Trophoblast cell (in vitro differentiated cells and primary cell): Measurements from ENCODE around the gene MAP2K3.

Experiments used
- DNase-seq, 2 donors: peaks; one replicate each; pipeline ENCODE4 v3.0.0-alpha.2; 2016
- H2AFZ ChIP-seq: 2 replicates; pipeline ENCODE4 v1.6.1; 2013; ENCODE audit warnings: low read length, moderate library complexity, mild to moderate bottlenecking; ENCODE audit not compliant: insufficient read depth, poor library complexity
- H2AK5ac ChIP-seq: 2 replicates; pipeline ENCODE4 v1.6.1; 2013; ENCODE audit warnings: mild to moderate bottlenecking, low read length
- H2BK120ac ChIP-seq: 2 replicates; pipeline ENCODE4 v1.6.1; 2013; ENCODE audit warnings: low read length, mild to moderate bottlenecking, moderate library complexity; ENCODE audit not compliant: insufficient read depth, poor library complexity
- H2BK12ac ChIP-seq: 2 replicates; pipeline ENCODE4 v1.6.1; 2013; ENCODE audit warnings: mild to moderate bottlenecking, low read length, moderate library complexity
- H2BK5ac ChIP-seq: 2 replicates; pipeline ENCODE4 v1.6.1; 2013; ENCODE audit warnings: low read length, low read depth, moderate library complexity, mild to moderate bottlenecking; ENCODE audit not compliant: poor library complexity
- H3K14ac ChIP-seq: 2 replicates; pipeline ENCODE4 v1.6.1; 2013; ENCODE audit warnings: mild to moderate bottlenecking, low read length
- H3K18ac ChIP-seq: 2 replicates; pipeline ENCODE4 v1.6.1; 2013; ENCODE audit warnings: mild to moderate bottlenecking, low read length
- H3K23ac ChIP-seq: 2 replicates; pipeline ENCODE4 v1.6.1; 2013; ENCODE audit warnings: low read length
- H3K27ac ChIP-seq: 2 replicates; pipeline ENCODE4 v1.5.1; 2013; ENCODE audit warnings: low read depth, mild to moderate bottlenecking, inconsistent platforms, low read length, moderate library complexity
- H3K27me3 ChIP-seq: 2 replicates; pipeline ENCODE4 v1.6.1; 2013; ENCODE audit warnings: inconsistent platforms, mild to moderate bottlenecking, low read length, moderate library complexity; ENCODE audit not compliant: insufficient read depth
- H3K36me3 ChIP-seq, 2 experiments: 1 replicate in 1 of 2; 2 replicates in 1 of 2; pipeline ENCODE4 v1.6.1; 2013; ENCODE audit warnings: low read length in 2 of 2, mild to moderate bottlenecking in 2 of 2, moderate library complexity in 1 of 2; ENCODE audit not compliant: insufficient read depth in 2 of 2, control insufficient read depth in 1 of 2
- H3K4ac ChIP-seq: 2 replicates; pipeline ENCODE4 v1.6.1; 2013; ENCODE audit warnings: low read depth, mild to moderate bottlenecking, low read length, moderate library complexity
- H3K4me1 ChIP-seq, 2 experiments: 1 replicate in 1 of 2; 2 replicates in 1 of 2; pipeline ENCODE4 v1.6.1; 2013; ENCODE audit warnings: low read length in 2 of 2, mild to moderate bottlenecking in 2 of 2, moderate library complexity in 1 of 2; ENCODE audit not compliant: insufficient read depth in 2 of 2, control insufficient read depth in 1 of 2
- H3K4me2 ChIP-seq: 2 replicates; pipeline ENCODE4 v1.6.1; 2013; ENCODE audit warnings: inconsistent platforms, mild to moderate bottlenecking, low read length, moderate library complexity
- H3K4me3 ChIP-seq: 2 replicates; pipeline ENCODE4 v1.5.1; 2013; ENCODE audit warnings: mild to moderate bottlenecking, low read depth, low read length, inconsistent platforms
- H3K79me1 ChIP-seq: one replicate; pipeline ENCODE4 v1.6.1; 2013; ENCODE audit warnings: low read length
- H3K79me2 ChIP-seq: 2 replicates; pipeline ENCODE4 v1.6.1; 2013; ENCODE audit warnings: low read length, mild to moderate bottlenecking; ENCODE audit not compliant: control insufficient read depth, insufficient read depth, poor library complexity
- H3K9ac ChIP-seq: 2 replicates; pipeline ENCODE4 v1.6.1; 2013; ENCODE audit warnings: mild to moderate bottlenecking, low read length
- H3K9me3 ChIP-seq: 2 replicates; pipeline ENCODE4 v1.6.1; 2013; ENCODE audit warnings: low read depth, mild to moderate bottlenecking, control low read depth, inconsistent platforms, low read length; ENCODE audit not compliant: insufficient read depth
- H4K12ac ChIP-seq: 2 replicates; pipeline ENCODE4 v1.6.1; 2013; ENCODE audit warnings: low read depth, mild to moderate bottlenecking, low read length, moderate library complexity
- H4K8ac ChIP-seq: 2 replicates; pipeline ENCODE4 v1.6.1; 2013; ENCODE audit warnings: low read depth, mild to moderate bottlenecking, low read length, moderate library complexity
- H4K91ac ChIP-seq: one replicate; pipeline ENCODE4 v1.6.1; 2013; ENCODE audit warnings: low read depth, mild to moderate bottlenecking, low read length, moderate library complexity
- WGBS: extraction: QIAGEN DNeasy Blood & Tissue Kit; methylation state at CpG from one replicate; pipeline ENCODE4 v1.1.7; 2013; ENCODE audit warnings: missing lambda C conversion rate; ENCODE audit not compliant: insufficient read length, insufficient coverage; ENCODE audit errors: extremely low coverage; 5-methylcytosine and 5-hydroxymethylcytosine counted together

Gene MAP2K3

DNA sequence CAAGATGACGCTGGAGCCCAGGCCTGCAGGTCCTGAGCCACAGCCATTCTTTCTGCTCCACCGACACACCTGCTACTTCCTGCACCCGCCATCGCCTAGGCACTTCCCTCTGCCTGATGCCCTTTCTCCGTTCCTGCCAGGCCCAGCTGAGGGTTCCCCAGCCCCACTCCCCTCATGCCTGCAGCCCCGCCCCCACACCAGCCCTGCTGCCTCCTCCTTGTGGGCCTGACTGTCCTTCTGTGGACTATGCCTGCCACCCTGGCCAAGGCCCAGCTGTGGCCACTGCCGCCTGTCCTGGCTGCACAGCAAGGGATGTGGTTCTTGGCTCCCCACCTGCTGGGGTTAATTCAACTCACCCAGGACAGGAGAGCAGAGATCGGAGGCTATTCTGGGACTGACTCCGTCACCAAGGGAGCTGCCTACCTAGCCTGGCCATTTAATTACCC lies 38.8 kb upstream of the MAP2K3 start:
- no peak overlapping the region for H3K9ac ChIP-seq
- no peak overlapping the region for H3K4me2 ChIP-seq
- H3K18ac ChIP-seq: no peak overlapping the region
- no peak overlapping the region for H3K27ac ChIP-seq
- no peak overlapping the region for H2BK120ac ChIP-seq
- H2AFZ ChIP-seq: no peak overlapping the region
- H3K36me3 ChIP-seq: peaks cover 3 to 6% of the 10 kb centered on the region in 2 experiments
- no peak overlapping the region for H4K8ac ChIP-seq
- no peaks in the 10 kb centered on the region for H3K27me3 ChIP-seq
- peaks cover 34 to 39% of the 10 kb centered on the region in 2 experiments for H3K4me1 ChIP-seq
- no peak overlapping the region for H2BK5ac ChIP-seq
- peaks cover 4% of the 10 kb centered on the region for H3K9me3 ChIP-seq
- H3K79me1 ChIP-seq: peaks cover 13% of the 10 kb centered on the region
- no peak overlapping the region for H4K12ac ChIP-seq
- H2BK12ac ChIP-seq: no peak overlapping the region
- H3K79me2 ChIP-seq: peaks cover 2% of the 10 kb centered on the region
- no peak for DNase-seq
- no peak overlapping the region for H3K14ac ChIP-seq
- H4K91ac ChIP-seq: no peak overlapping the region
- no peak overlapping the region for H3K4ac ChIP-seq
- no peak overlapping the region for H2AK5ac ChIP-seq
- WGBS: no CpG with 5 or more reads among the region's 9 CpGs
- no peak overlapping the region for H3K4me3 ChIP-seq
- H3K23ac ChIP-seq: no peak overlapping the region

DNA sequence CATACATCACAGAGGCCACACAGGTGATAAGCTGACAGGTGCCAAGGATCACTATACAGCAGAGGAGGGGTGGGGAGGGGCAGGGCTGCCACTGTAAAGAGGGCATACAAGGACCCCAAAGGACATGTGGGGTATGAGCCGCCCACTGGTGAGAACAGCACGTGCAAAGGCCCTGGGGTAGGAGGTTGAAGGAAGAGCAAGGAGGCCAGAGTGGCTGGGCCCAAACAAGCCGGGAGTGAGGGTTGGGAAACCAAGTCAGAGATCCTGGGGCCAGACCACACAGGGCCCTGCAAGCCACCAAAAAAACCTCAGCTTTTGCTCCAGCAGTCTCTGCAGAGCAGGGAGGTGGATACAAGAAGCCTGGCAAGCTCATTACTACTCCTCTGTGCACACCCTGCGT lies 37.8 kb upstream of the MAP2K3 start:
- no CpG with 5 or more reads among the region's 4 CpGs for WGBS
- H2BK5ac ChIP-seq: no peak overlapping the region
- H3K9me3 ChIP-seq: peaks cover 4% of the 10 kb centered on the region

DNA sequence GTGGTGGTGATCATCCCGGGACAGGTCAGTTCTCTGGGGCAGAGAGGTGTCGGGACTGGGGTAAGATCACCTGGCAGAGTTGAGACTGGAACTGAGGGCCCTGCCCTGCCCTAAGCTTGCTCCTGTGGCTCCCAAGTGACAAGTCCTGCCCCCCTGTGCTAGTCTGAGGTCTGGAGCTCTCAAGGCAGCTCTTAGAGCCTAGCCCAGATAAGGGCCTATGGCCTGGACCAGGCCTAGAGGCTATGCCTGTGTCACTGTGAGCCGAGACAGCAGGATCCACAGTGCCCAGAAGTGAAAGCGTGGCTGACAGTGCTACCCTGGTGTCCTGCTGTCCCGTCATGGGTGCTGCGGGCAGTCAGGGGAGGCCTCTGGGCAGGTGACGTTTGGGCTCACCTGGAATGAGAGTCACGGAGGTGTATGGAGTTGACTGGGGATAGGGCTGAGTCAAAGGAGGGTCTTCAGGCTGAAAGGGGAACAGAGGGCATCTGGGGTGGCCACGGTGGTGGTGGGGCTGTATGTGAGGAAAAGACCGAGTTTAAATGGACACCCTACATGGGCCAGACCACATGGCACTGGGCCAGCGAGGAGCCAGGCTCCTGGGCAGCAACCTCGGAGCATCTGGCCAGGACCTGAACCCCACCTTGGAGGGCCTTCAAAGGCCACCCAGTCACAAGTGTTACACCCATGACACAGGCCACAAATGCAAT lies 36.8 kb upstream of the MAP2K3 start:
- no peak overlapping the region for H3K14ac ChIP-seq
- no peak overlapping the region for H2BK12ac ChIP-seq
- H3K27ac ChIP-seq: no peak overlapping the region
- H4K12ac ChIP-seq: no peak overlapping the region
- no peak overlapping the region for H2BK120ac ChIP-seq
- DNase-seq: no peak
- no peak overlapping the region for H3K9ac ChIP-seq
- H3K27me3 ChIP-seq: no peaks in the 10 kb centered on the region
- H3K4me2 ChIP-seq: no peak overlapping the region
- no peak overlapping the region for H3K4ac ChIP-seq
- peaks cover 13% of the 10 kb centered on the region for H3K79me1 ChIP-seq
- H4K8ac ChIP-seq: no peak overlapping the region
- H3K23ac ChIP-seq: no peak overlapping the region
- no peak overlapping the region for H2BK5ac ChIP-seq
- H3K36me3 ChIP-seq: peaks cover 1 to 5% of the 10 kb centered on the region in 2 experiments
- peaks cover 2% of the 10 kb centered on the region for H3K79me2 ChIP-seq
- no peak overlapping the region for H2AFZ ChIP-seq
- H3K4me3 ChIP-seq: no peak overlapping the region
- no peak overlapping the region for H4K91ac ChIP-seq
- no peak overlapping the region for H3K18ac ChIP-seq
- WGBS: no CpG with 5 or more reads among the region's 12 CpGs
- H2AK5ac ChIP-seq: no peak overlapping the region
- H3K4me1 ChIP-seq: peaks cover 29 to 30% of the 10 kb centered on the region in 2 experiments
- peaks cover 4% of the 10 kb centered on the region for H3K9me3 ChIP-seq

More for the DNA sequence above, 37.8 kb upstream of the MAP2K3 start:
- Histone ChIP-seq H4K12ac (no peak overlapping the region), H3K18ac (no peak overlapping the region), H3K79me2 (peaks cover 2% of the 10 kb centered on the region), H4K8ac (no peak overlapping the region), H3K14ac (no peak overlapping the region), H3K79me1 (peaks cover 12% of the 10 kb centered on the region), H3K9ac (no peak overlapping the region), H3K27me3 (no peaks in the 10 kb centered on the region), H3K4ac (no peak overlapping the region), H2AK5ac (no peak overlapping the region), H2AFZ (no peak overlapping the region), H2BK12ac (no peak overlapping the region), H3K36me3 (peaks cover 3 to 8% of the 10 kb centered on the region in 2 experiments), H4K91ac (no peak overlapping the region), H3K23ac (no peak overlapping the region), H3K27ac (no peak overlapping the region), H3K4me2 (no peak overlapping the region), H2BK120ac (no peak overlapping the region), H3K4me1 (peaks cover 33 to 35% of the 10 kb centered on the region in 2 experiments), H3K4me3 (no peak overlapping the region)
- no peak for DNase-seq

DNA sequence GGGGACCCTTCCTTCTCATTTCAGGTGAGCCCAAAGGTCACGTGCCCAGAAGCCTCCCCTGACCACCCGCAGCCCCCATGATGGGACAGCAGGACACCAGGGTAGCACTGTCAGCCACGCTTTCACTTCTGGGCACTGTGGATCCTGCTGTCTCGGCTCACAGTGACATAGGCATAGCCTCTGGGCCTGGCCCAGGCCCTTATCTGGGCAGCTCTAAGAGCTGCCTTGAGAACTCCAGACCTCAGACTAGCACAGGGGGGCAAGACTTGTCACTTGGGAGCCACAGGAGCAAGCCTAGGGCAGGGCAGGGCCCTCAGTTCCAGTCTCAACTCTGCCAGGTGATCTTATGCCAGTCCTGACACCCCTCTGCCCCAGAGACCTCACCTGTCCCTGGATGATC lies 36.0 kb upstream of the MAP2K3 start:
- peaks cover 21 to 22% of the 10 kb centered on the region in 2 experiments for H3K4me1 ChIP-seq
- no peak overlapping the region for H4K12ac ChIP-seq
- WGBS: no CpG with 5 or more reads among the region's 4 CpGs
- peaks cover 2% of the 10 kb centered on the region for H3K79me2 ChIP-seq
- no peak overlapping the region for H3K4me2 ChIP-seq
- no peak for DNase-seq
- H3K23ac ChIP-seq: no peak overlapping the region
- H3K18ac ChIP-seq: no peak overlapping the region
- no peak overlapping the region for H2BK5ac ChIP-seq
- no peak overlapping the region for H3K4me3 ChIP-seq
- no peak overlapping the region for H3K27ac ChIP-seq
- H3K9me3 ChIP-seq: peaks cover 4% of the 10 kb centered on the region
- H3K79me1 ChIP-seq: peaks cover 7% of the 10 kb centered on the region
- H2BK12ac ChIP-seq: no peak overlapping the region
- H2BK120ac ChIP-seq: no peak overlapping the region
- no peaks in the 10 kb centered on the region for H3K27me3 ChIP-seq
- H4K91ac ChIP-seq: no peak overlapping the region
- H2AFZ ChIP-seq: no peak overlapping the region
- H3K9ac ChIP-seq: no peak overlapping the region
- no peak overlapping the region for H4K8ac ChIP-seq
- peaks cover 0 to 1% of the 10 kb centered on the region in 2 experiments for H3K36me3 ChIP-seq
- peak overlapping the region; percentile 28 for H2AK5ac ChIP-seq
- no peak overlapping the region for H3K14ac ChIP-seq
- no peak overlapping the region for H3K4ac ChIP-seq
